AG09309 (cell line): ENCODE data around the gene CFAP161.

Experiments used
- DNase-seq: peaks from one replicate; pipeline ENCODE4 v3.0.0-alpha.2; 2010; ENCODE audit warnings: low read depth
- H3K4me3 ChIP-seq: 2 replicates; pipeline ENCODE4 v1.5.1; 2011; ENCODE audit warnings: mild to moderate bottlenecking, low read depth, low read length, moderate library complexity; ENCODE audit not compliant: control insufficient read depth
- CTCF ChIP-seq: IDR thresholded peaks from 2 replicates; pipeline ENCODE4 v1.5.1; 2011; ENCODE audit warnings: mild to moderate bottlenecking, low read depth, low read length, inconsistent platforms; ENCODE audit not compliant: insufficient read depth, control insufficient read depth; ENCODE audit errors: missing control alignments

CFAP161 gene

GRCh38 chr15:81105545-81105944 lies 28.5 kb upstream of the CFAP161 start:
- H3K4me3 ChIP-seq = no peak overlapping the region
- peak; percentile 25 for DNase-seq
- no peak for TF ChIP-seq CTCF

GRCh38 chr15:81106560-81106959 lies 27.5 kb upstream of the CFAP161 start:
- peak; percentile 74 for TF ChIP-seq CTCF
- DNase-seq = peak; percentile 65
- no peak overlapping the region for H3K4me3 ChIP-seq

- no peak for TF ChIP-seq CTCF
- no peak overlapping the region for H3K4me3 ChIP-seq
- no peak for DNase-seq
Measured at GRCh38 chr15:81107889-81108288, 26.2 kb upstream of the CFAP161 start.

- DNase-seq = no peak
- TF ChIP-seq CTCF = peak; percentile 51
- H3K4me3 ChIP-seq = no peak overlapping the region
Measured at GRCh38 chr15:81108427-81108826, 25.6 kb upstream of the CFAP161 start.

GRCh38 chr15:81111018-81111417 lies 23.1 kb upstream of the CFAP161 start:
- TF ChIP-seq CTCF = no peak
- DNase-seq = no peak
- no peak overlapping the region for H3K4me3 ChIP-seq

GRCh38 chr15:81111510-81112470 lies 22.3 kb upstream of the CFAP161 start:
- DNase-seq = no peak
- H3K4me3 ChIP-seq = no peak overlapping the region

More at GRCh38 chr15:81111510-81112470, 22.3 kb upstream of the CFAP161 start:
- no peak for TF ChIP-seq CTCF
